MM.1S (cell line): ENCODE measurements around the gene TRPM8.
"Not testable (repeated sequence)": the region's sequence is repeated elsewhere in the genome, so short reads cannot be mapped to it uniquely, and the experiment has no call there.

Experiments used
- DNase-seq: peaks from one replicate; pipeline ENCODE4 v3.0.0-alpha.2; 2015
- H2AFZ ChIP-seq: fragments of 300-600 bp; sonication (generic); 2 replicates; pipeline ENCODE4 v1.6.0; 2016; ENCODE audit warnings: antibody characterized with exemption, low read length
- H3F3A ChIP-seq: fragments of 300-600 bp; sonication (generic); 2 replicates; pipeline ENCODE4 v1.6.1; 2016; ENCODE audit warnings: mild to moderate bottlenecking, antibody characterized with exemption, low read length, moderate library complexity, mixed read lengths; ENCODE audit not compliant: insufficient read depth
- H3K27ac ChIP-seq: fragments of 300-600 bp; sonication (generic); 2 replicates; pipeline ENCODE4 v1.5.1; 2016; ENCODE audit warnings: mild to moderate bottlenecking, low read length
- H3K27me3 ChIP-seq: fragments of 300-600 bp; sonication (generic); replicated peaks from 2 replicates; pipeline ENCODE4 v1.6.0; 2016; ENCODE audit warnings: low read length; ENCODE audit not compliant: insufficient read depth
- H3K36me3 ChIP-seq: fragments of 300-600 bp; sonication (generic); replicated peaks from 2 replicates; pipeline ENCODE4 v1.6.1; 2016; ENCODE audit warnings: mild to moderate bottlenecking, low read length, mixed read lengths; ENCODE audit not compliant: insufficient read depth
- H3K4me1 ChIP-seq: fragments of 300-600 bp; sonication (generic); 2 replicates; pipeline ENCODE4 v1.6.1; 2016; ENCODE audit warnings: low read length, mixed read lengths
- H3K4me2 ChIP-seq: fragments of 300-600 bp; sonication (generic); 2 replicates; pipeline ENCODE4 v1.6.0; 2016; ENCODE audit warnings: low read depth, low read length
- H3K4me3 ChIP-seq: fragments of 300-600 bp; sonication (generic); 2 replicates; pipeline ENCODE4 v1.5.1; 2016; ENCODE audit warnings: low read length, mixed read lengths
- H3K79me2 ChIP-seq: fragments of 300-600 bp; sonication (generic); 2 replicates; pipeline ENCODE4 v1.6.1; 2016; ENCODE audit warnings: mixed run types, low read length, mixed read lengths
- H3K9ac ChIP-seq: fragments of 300-600 bp; sonication (generic); 2 replicates; pipeline ENCODE4 v1.6.1; 2016; ENCODE audit warnings: low read length, mixed read lengths
- H3K9me2 ChIP-seq: fragments of 300-600 bp; sonication (generic); replicated peaks from 2 replicates; pipeline ENCODE4 v1.6.1; 2016; ENCODE audit warnings: mild to moderate bottlenecking, low read length, mixed read lengths; ENCODE audit not compliant: insufficient read depth
- H3K9me3 ChIP-seq: fragments of 300-600 bp; sonication (generic); replicated peaks from 2 replicates; pipeline ENCODE4 v1.6.1; 2016; ENCODE audit warnings: mild to moderate bottlenecking, low read length, mixed read lengths; ENCODE audit not compliant: insufficient read depth
- H4K20me1 ChIP-seq: fragments of 300-600 bp; sonication (generic); 2 replicates; pipeline ENCODE4 v1.6.1; 2016; ENCODE audit warnings: mild to moderate bottlenecking, low read length, moderate library complexity, mixed read lengths; ENCODE audit not compliant: insufficient read depth
- EZH2 ChIP-seq: fragments of 300-600 bp; sonication (generic); optimal IDR thresholded peaks from 2 replicates; pipeline ENCODE3; 2017; ENCODE audit warnings: low read depth, mild to moderate bottlenecking, antibody characterized with exemption, low read length, mixed read lengths
- EZH2phosphoT487 ChIP-seq: fragments of 300-600 bp; sonication (generic); IDR thresholded peaks from 2 replicates; pipeline ENCODE4 v1.6.1; 2018; ENCODE audit warnings: antibody characterized with exemption, low read length
- TF ChIP-seq, protein P1 (sequence below): fragments of 300-600 bp; sonication (generic); IDR thresholded peaks from 2 replicates; pipeline ENCODE4 v1.5.1; 2016; ENCODE audit warnings: antibody characterized with exemption, low read length, mixed read lengths

Gene TRPM8

DNA sequence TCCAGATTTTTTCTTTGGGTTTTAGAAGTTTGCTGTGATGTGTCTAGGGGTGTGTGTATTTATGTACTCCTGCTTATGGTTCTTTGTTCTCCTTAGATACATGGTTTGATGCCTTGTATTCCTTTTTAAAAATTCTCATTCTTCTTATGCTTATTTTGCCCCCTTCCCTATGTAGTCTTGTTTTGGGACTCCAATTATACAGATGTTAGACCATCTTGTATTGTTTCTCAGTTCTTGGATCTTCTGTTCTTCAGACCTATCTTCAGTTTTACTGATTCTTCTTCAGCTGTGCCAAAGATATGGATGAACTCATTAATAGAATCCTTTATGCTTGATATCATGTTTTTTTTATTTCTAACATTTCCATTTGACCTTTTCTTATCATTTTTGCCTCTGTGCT lies 34.8 kb upstream of the TRPM8 start:
- H3K9me3 ChIP-seq = no peaks in the 10 kb centered on the region
- DNase-seq = no peak

DNA sequence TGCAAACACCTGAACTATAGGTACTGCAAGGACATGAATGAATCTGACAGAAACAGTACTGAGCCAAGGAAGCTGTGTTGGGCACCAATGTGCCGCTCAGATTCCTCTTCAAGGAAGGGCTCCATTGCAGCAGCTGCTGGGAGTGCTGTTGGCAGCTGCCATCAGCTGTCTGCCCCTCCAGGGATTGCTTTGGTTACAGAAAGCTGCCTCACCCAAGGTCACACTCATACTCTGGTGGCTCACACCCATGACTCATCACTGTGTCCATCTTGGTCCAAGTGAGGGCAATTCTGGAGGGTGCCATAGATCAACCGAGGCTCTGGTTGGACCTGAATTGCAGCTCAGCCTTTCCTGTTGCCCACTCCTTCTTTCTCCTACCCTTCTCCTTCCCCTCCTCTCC lies 24.4 kb upstream of the TRPM8 start:
- TF ChIP-seq EZH2 (no peak), EZH2phosphoT487 (no peak)
- TF ChIP-seq, protein P1, sequence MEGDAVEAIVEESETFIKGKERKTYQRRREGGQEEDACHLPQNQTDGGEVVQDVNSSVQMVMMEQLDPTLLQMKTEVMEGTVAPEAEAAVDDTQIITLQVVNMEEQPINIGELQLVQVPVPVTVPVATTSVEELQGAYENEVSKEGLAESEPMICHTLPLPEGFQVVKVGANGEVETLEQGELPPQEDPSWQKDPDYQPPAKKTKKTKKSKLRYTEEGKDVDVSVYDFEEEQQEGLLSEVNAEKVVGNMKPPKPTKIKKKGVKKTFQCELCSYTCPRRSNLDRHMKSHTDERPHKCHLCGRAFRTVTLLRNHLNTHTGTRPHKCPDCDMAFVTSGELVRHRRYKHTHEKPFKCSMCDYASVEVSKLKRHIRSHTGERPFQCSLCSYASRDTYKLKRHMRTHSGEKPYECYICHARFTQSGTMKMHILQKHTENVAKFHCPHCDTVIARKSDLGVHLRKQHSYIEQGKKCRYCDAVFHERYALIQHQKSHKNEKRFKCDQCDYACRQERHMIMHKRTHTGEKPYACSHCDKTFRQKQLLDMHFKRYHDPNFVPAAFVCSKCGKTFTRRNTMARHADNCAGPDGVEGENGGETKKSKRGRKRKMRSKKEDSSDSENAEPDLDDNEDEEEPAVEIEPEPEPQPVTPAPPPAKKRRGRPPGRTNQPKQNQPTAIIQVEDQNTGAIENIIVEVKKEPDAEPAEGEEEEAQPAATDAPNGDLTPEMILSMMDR = no peak
- H3K4me2 ChIP-seq = no peak overlapping the region
- H3K79me2 ChIP-seq = no peaks in the 10 kb centered on the region
- H3K27me3 ChIP-seq = no peaks in the 10 kb centered on the region
- no peak for DNase-seq
- no peaks in the 10 kb centered on the region for H3K9me2 ChIP-seq
- no peaks in the 10 kb centered on the region for H3F3A ChIP-seq
- H3K9ac ChIP-seq = no peak overlapping the region
- H3K4me3 ChIP-seq = no peak overlapping the region
- H4K20me1 ChIP-seq = no peaks in the 10 kb centered on the region
- no peak overlapping the region for H3K27ac ChIP-seq
- H3K36me3 ChIP-seq = no peaks in the 10 kb centered on the region
- H3K9me3 ChIP-seq = no peaks in the 10 kb centered on the region
- H3K4me1 ChIP-seq = no peaks in the 10 kb centered on the region
- no peak overlapping the region for H2AFZ ChIP-seq

More for the DNA sequence above, 34.8 kb upstream of the TRPM8 start:
- TF ChIP-seq EZH2phosphoT487 = no peak
- TF ChIP-seq, protein P1 = no peak
- no peak for TF ChIP-seq EZH2
- no peaks in the 10 kb centered on the region for H3K79me2 ChIP-seq
- H3K4me1 ChIP-seq = no peaks in the 10 kb centered on the region
- H2AFZ ChIP-seq = no peak overlapping the region
- no peak overlapping the region for H3K9ac ChIP-seq
- no peaks in the 10 kb centered on the region for H3K36me3 ChIP-seq
- H3K4me2 ChIP-seq = no peak overlapping the region
- H3F3A ChIP-seq = no peaks in the 10 kb centered on the region
- no peaks in the 10 kb centered on the region for H4K20me1 ChIP-seq
- H3K9me2 ChIP-seq = no peaks in the 10 kb centered on the region
- H3K27ac ChIP-seq = no peak overlapping the region
- no peaks in the 10 kb centered on the region for H3K27me3 ChIP-seq
- H3K4me3 ChIP-seq = no peak overlapping the region

DNA sequence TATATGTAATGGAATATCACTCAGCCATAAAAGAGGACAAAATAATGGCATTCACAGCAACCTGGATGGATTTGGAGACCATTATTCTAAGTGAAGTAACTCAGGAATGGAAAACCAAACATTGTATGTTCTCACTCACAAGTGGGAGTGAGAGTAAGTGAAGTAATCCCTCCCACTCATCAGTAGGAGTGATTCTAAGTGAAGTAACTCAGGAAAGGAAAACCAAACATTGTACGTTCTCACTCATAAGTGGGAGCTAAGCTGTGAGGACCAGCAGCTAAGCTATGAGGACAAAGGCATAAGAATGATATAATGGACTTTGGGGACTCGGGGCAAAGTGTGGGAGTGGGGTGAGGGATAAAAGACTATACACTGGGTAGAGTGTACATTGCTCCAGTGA lies 20.9 kb upstream of the TRPM8 start:
- H3F3A ChIP-seq, H4K20me1 ChIP-seq, H3K79me2 ChIP-seq, H3K9me3 ChIP-seq, H3K27me3 ChIP-seq, H3K4me2 ChIP-seq, H3K9ac ChIP-seq, H3K36me3 ChIP-seq, H3K9me2 ChIP-seq, H2AFZ ChIP-seq, H3K27ac ChIP-seq, DNase-seq, H3K4me1 ChIP-seq, H3K4me3 ChIP-seq: not testable (repeated sequence)

DNA sequence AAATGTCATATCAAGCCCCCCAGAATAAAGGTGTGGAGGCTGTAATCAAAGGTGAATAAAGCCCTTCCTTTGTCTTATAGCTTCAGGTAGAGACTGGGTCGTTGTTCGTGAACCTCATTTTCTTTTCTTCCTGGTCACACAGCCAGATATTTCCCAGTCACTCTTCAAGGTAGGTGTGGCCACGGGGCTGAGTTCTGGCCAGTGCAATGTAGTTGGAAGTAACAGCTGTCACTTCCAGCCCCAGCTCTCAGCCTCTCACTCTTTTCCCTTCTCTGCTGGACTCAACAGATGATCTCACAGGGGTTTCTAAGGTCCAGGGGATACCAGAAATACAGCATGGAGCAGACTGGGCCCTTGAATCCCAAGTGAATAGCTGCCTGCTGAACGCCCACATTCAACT lies 15.8 kb upstream of the TRPM8 start:
- DNase-seq = no peak
- no peaks in the 10 kb centered on the region for H4K20me1 ChIP-seq
- H3K36me3 ChIP-seq = no peaks in the 10 kb centered on the region
- H3K9me2 ChIP-seq = no peaks in the 10 kb centered on the region
- H3F3A ChIP-seq = no peaks in the 10 kb centered on the region
- H3K27ac ChIP-seq = no peak overlapping the region
- H3K4me1 ChIP-seq = no peaks in the 10 kb centered on the region
- H3K9ac ChIP-seq = no peak overlapping the region
- H3K79me2 ChIP-seq = no peaks in the 10 kb centered on the region
- H3K4me2 ChIP-seq = no peak overlapping the region
- no peaks in the 10 kb centered on the region for H3K9me3 ChIP-seq
- H3K27me3 ChIP-seq = no peaks in the 10 kb centered on the region
- no peak overlapping the region for H3K4me3 ChIP-seq
- TF ChIP-seq EZH2 = no peak
- TF ChIP-seq, protein P1 = no peak
- TF ChIP-seq EZH2phosphoT487 = no peak
- no peak overlapping the region for H2AFZ ChIP-seq
